Omental fat pad (tissue), 4 donors: ENCODE data around the gene KCNK6. TPM values are rescaled to one million over a fixed set of nuclear protein-coding genes. Genes with fewer than 3 reads are reported as not detected.

ENCODE experiments used
- ATAC-seq: fragments of 150-250 bp; one replicate; pipeline ENCODE4 v1.9.1; 2016; ENCODE audit warnings: mild to moderate bottlenecking, moderate library complexity; ENCODE audit not compliant: low FRiP score
- DNase-seq: peaks from one replicate; pipeline ENCODE4 v3.0.0-alpha.2; 2019; ENCODE audit warnings: low spot score
- CTCF ChIP-seq, 3 donors: fragments of 450-650 bp; IDR thresholded peaks; one replicate each; pipeline ENCODE4 v1.5.1; 2016 to 2017; ENCODE audit warnings: antibody characterized with exemption in 3 of 3, mild to moderate bottlenecking in 3 of 3, moderate library complexity in 2 of 3
- total RNA-seq, 4 donors: library from RNA; depleted of rRNA; stranded (reverse); fragments of >200 nt; gene quantifications; one replicate each; pipeline ENCODE4 v1.1.0, GENCODE V29; 2016

Gene KCNK6
- total RNA-seq, 4 donors from 2014 or later, result 4.1 to 11.4 (median 7.2) TPM

DNA sequence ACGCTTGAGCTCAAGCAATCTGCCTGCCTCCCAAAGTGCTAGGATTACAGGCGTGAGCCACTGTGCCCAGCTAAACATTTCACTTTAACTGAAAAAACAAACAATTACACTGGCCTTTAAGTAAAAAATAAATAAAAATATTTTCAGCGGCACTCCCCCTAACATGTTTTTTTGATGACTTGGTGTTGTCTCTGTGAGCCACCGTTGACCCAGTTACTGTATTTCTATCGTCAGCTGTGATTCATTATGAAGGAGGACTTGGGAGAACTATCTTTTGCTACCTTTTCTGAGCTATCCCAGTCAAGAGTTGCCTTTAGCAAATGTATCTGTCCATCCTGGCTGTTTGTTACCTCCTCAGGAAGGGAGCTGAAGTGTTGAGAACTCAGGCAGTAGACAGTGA is 34.1 kb upstream of the KCNK6 start:
- no peak for TF ChIP-seq CTCF (IDR thresholded peaks at IDR 0.05)
- ATAC-seq, result no peak
- no peak for DNase-seq

GRCh38 chr19:38287604-38288003 is 32.0 kb upstream of the KCNK6 start:
- no peak for TF ChIP-seq CTCF (IDR thresholded peaks at IDR 0.05)
- DNase-seq, result no peak
- ATAC-seq, result no peak

- no peak for TF ChIP-seq CTCF (IDR thresholded peaks at IDR 0.05)
- no peak for ATAC-seq
- no peak for DNase-seq
Measured at GRCh38 chr19:38288123-38288855, 31.4 kb upstream of the KCNK6 start.

- no peak for TF ChIP-seq CTCF (IDR thresholded peaks at IDR 0.05)
- no peak for DNase-seq
- ATAC-seq, result no peak
Measured at GRCh38 chr19:38289955-38290354, 29.7 kb upstream of the KCNK6 start.

- no peak for ATAC-seq
- TF ChIP-seq CTCF (IDR thresholded peaks at IDR 0.05), result no peak
Measured at GRCh38 chr19:38290631-38291147, 29.0 kb upstream of the KCNK6 start.

DNA sequence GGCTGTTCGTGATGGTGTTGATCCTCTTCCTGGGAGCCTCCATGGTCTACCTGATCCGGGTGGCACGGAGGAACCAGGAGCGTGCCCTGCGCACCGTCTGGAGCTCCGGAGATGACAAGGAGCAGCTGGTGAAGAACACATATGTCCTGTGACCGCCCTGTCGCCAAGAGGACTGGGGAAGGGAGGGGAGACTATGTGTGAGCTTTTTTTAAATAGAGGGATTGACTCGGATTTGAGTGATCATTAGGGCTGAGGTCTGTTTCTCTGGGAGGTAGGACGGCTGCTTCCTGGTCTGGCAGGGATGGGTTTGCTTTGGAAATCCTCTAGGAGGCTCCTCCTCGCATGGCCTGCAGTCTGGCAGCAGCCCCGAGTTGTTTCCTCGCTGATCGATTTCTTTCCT is 27.8 kb upstream of the KCNK6 start:
- TF ChIP-seq CTCF (IDR thresholded peaks at IDR 0.05), result no peak
- ATAC-seq (no peak), DNase-seq (no peak)

More at GRCh38 chr19:38290631-38291147, 29.0 kb upstream of the KCNK6 start:
- DNase-seq, result no peak

- TF ChIP-seq CTCF (IDR thresholded peaks at IDR 0.05), result no peak
- DNase-seq, result no peak
- no peak for ATAC-seq
Measured at GRCh38 chr19:38293281-38293680, 26.4 kb upstream of the KCNK6 start.
